SU-DHL-6 (cell line): Measurements from ENCODE around the gene CIB2.

Source experiments
- EZH2phosphoT487 ChIP-seq: fragments of 200-600 bp; sonication (generic), shearing (Covaris generic); conservative IDR thresholded peaks from 2 replicates; pipeline ENCODE4 v1.6.1; 2018; ENCODE audit warnings: mild to moderate bottlenecking, antibody characterized with exemption, low read length, moderate library complexity, mixed read lengths
- TF ChIP-seq, protein P1 (sequence below): fragments of 200-600 bp; sonication (generic); IDR thresholded peaks from one replicate; pipeline ENCODE4 v1.5.1; 2017; ENCODE audit warnings: antibody characterized with exemption, mild to moderate bottlenecking, low read length, moderate library complexity; ENCODE audit not compliant: insufficient read depth, poor library complexity, severe bottlenecking

GRCh38 chr15:78063217-78063616 is 68.0 kb downstream of the CIB2 start:
- TF ChIP-seq, protein P1, sequence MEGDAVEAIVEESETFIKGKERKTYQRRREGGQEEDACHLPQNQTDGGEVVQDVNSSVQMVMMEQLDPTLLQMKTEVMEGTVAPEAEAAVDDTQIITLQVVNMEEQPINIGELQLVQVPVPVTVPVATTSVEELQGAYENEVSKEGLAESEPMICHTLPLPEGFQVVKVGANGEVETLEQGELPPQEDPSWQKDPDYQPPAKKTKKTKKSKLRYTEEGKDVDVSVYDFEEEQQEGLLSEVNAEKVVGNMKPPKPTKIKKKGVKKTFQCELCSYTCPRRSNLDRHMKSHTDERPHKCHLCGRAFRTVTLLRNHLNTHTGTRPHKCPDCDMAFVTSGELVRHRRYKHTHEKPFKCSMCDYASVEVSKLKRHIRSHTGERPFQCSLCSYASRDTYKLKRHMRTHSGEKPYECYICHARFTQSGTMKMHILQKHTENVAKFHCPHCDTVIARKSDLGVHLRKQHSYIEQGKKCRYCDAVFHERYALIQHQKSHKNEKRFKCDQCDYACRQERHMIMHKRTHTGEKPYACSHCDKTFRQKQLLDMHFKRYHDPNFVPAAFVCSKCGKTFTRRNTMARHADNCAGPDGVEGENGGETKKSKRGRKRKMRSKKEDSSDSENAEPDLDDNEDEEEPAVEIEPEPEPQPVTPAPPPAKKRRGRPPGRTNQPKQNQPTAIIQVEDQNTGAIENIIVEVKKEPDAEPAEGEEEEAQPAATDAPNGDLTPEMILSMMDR, result no peak
- TF ChIP-seq EZH2phosphoT487, result no peak
